Activated T-helper 2 cell treated with anti-CD3 and anti-CD28 coated beads, Interferon-gamma antibody, Interleukin-2, Interleukin-4, amounts not matched to agents 10 μg/mL and 5 μg/mL and 100 μg/mL, durations not matched to agents 14 hours and 24 hours and 36 hours (primary cell): ENCODE measurements around the gene PIAS3. TPM values are rescaled to one million over a fixed set of nuclear protein-coding genes. Genes with fewer than 3 reads are reported as not detected.

Source experiments
- DNase-seq: peaks from one replicate; pipeline ENCODE4 v3.0.0; 2021; ENCODE audit warnings: low spot score
- H3K27ac Mint-ChIP-seq: one replicate; pipeline ENCODE4 v1.8.0; 2021; ENCODE audit warnings: mixed read lengths
- H3K27me3 Mint-ChIP-seq: one replicate; pipeline ENCODE4 v1.8.0; 2021; ENCODE audit warnings: low read depth, mixed read lengths
- H3K36me3 Mint-ChIP-seq: one replicate; pipeline ENCODE4 v1.8.0; 2021; ENCODE audit warnings: low read depth, mixed read lengths
- H3K4me1 Mint-ChIP-seq: one replicate; pipeline ENCODE4 v1.8.0; 2021; ENCODE audit warnings: low read depth, mixed read lengths
- H3K4me3 Mint-ChIP-seq: one replicate; pipeline ENCODE4 v1.8.0; 2021; ENCODE audit warnings: low read depth, mild to moderate bottlenecking, moderate library complexity, mixed read lengths
- H3K9me3 Mint-ChIP-seq: one replicate; pipeline ENCODE4 v1.8.0; 2021; ENCODE audit warnings: mixed read lengths
- intact Hi-C: fragments of 100-400 bp; cut with micrococcal nuclease; formaldehyde crosslinking; loops from one replicate; pipeline ENCODE4 v1.15.1; 2023
- total RNA-seq: library from RNA; stranded (reverse); gene quantifications from 2 replicates; pipeline ENCODE4 v1.2.3, GENCODE V29; 2022

PIAS3 gene
- total RNA-seq, 1 donor from 2014 or later: 21.1 TPM

DNA sequence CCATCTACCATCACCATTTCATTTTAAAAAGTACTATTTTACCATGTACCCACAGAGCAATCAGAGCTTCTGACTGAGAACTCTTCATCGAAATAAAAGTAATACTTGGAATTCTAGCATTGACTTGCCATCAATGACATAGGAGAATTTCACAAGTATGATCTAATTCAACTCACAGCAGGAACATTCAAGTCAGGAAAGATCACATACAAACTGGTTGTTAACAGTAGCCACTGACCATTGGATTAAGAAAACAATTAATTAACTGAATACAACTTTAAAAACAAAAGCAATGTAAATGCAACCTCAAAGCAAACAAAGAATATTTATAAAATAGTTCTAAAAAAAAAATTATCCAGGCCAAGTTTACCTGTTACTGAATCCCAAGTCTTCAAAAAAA is 53.8 kb downstream of the PIAS3 start:
- Mint-ChIP-seq H3K27me3 (no peaks in the 10 kb centered on the region), H3K4me3 (no peak overlapping the region), H3K9me3 (no peaks in the 10 kb centered on the region), H3K27ac (no peak overlapping the region), H3K36me3 (peaks cover 16% of the 10 kb centered on the region), H3K4me1 (peaks cover 5% of the 10 kb centered on the region)
- intact Hi-C loops: no loop called here
- DNase-seq: no peak

DNA sequence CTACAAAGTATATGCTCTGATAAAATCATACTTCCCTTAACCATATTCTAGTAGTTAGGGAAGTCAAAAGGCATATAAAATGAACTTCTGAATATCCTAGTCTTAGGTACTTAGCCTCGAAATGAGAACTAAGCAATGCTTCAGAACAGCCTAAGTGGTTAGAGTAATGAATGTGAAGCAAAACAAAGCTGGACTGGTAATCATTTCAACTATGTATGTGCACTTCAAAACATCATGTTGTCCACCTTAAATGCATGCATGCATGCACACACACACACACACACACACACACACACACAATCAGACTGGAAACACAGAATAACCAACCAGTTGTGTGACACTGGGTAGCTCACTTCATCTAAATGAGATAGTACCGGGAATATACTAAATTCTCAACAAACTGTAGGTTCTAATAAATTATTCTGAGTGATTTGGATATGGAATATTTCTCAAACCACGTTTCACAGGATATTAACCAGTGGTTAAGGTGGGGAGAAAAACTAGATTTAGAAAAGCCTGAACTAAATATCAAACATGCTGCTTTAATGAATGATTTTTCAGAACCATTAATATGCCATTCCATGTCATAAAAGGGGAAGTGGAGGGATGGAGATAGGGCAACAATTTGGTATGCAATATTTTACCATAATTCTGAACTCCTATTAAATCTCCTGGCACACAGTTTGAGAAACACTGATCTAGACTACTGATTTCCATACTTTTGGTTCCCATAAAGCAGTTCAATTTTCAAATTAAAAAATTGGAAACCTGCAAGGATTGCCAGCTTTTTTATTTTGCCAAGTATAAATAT is 54.4 kb downstream of the PIAS3 start:
- no peak overlapping the region for H3K27ac Mint-ChIP-seq
- H3K9me3 Mint-ChIP-seq: peaks cover 3% of the 10 kb centered on the region
- no peak overlapping the region for H3K4me3 Mint-ChIP-seq
- H3K4me1 Mint-ChIP-seq: peaks cover 8% of the 10 kb centered on the region
- intact Hi-C loops: no loop called here
- no peak for DNase-seq
- H3K27me3 Mint-ChIP-seq: no peaks in the 10 kb centered on the region
- H3K36me3 Mint-ChIP-seq: peaks cover 22% of the 10 kb centered on the region

DNA sequence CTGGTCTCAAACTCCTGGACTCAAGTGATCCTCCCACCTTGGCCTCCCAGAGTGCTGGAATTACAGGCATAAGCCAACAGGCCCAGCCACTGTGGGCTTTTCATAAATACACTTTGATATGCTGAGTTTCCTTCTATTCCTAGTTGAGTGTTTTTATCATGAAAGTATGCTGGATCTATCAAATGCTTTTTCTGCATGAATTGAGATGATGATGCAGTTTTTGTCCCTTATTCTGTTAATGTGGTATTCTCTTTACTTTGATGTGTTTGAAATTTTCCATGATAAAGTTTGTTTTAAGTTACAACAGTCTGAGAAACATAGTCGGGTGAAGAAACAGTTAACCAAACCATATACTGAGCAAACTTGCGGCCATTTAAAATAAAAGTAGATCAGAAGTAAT is 59.1 kb downstream of the PIAS3 start:
- DNase-seq: no peak
- intact Hi-C loops: no loop called here

More for the DNA sequence above, 59.1 kb downstream of the PIAS3 start:
- Mint-ChIP-seq H3K27ac (no peak overlapping the region), H3K9me3 (peaks cover 35% of the 10 kb centered on the region), H3K4me1 (peaks cover 8% of the 10 kb centered on the region), H3K36me3 (peaks cover 54% of the 10 kb centered on the region), H3K4me3 (no peak overlapping the region), H3K27me3 (no peaks in the 10 kb centered on the region)

Other genes with a start within 250 kb of the PIAS3 start
- gene PDZK1, start 151.7 kb downstream of the PIAS3 start, total RNA-seq: 0.21 TPM in 1 of 2 replicates, not detected in the other
- gene CD160, start 139.6 kb downstream of the PIAS3 start, total RNA-seq: not detected in 2 replicates
- 15.5 TPM in 2 replicates for gene RNF115, start 35.0 kb downstream of the PIAS3 start, total RNA-seq
- gene POLR3C, start 34.9 kb downstream of the PIAS3 start, total RNA-seq: 31.6 and 33.4 TPM in 2 replicates
- 2.6 and 3.4 TPM in 2 replicates for gene NUDT17, start 13.5 kb downstream of the PIAS3 start, total RNA-seq
- 0.23 and 0.37 TPM in 2 replicates for gene ANKRD35, start 26.8 kb upstream of the PIAS3 start, total RNA-seq
- 0.89 and 1.1 TPM in 2 replicates for gene ITGA10, start 51.0 kb upstream of the PIAS3 start, total RNA-seq
- gene PEX11B, start 59.6 kb upstream of the PIAS3 start, total RNA-seq: 22.1 and 23.4 TPM in 2 replicates
- gene RBM8A, start 68.4 kb upstream of the PIAS3 start, total RNA-seq: 270 and 287 TPM in 2 replicates
- 38.1 and 39.4 TPM in 2 replicates for gene LIX1L, start 98.9 kb upstream of the PIAS3 start, total RNA-seq
- 4.1 TPM in 2 replicates for gene ANKRD34A, start 105.5 kb upstream of the PIAS3 start, total RNA-seq
- gene POLR3GL, start 105.6 kb upstream of the PIAS3 start, total RNA-seq: 13.2 and 14.7 TPM in 2 replicates
- gene TXNIP, start 137.5 kb upstream of the PIAS3 start, total RNA-seq: 37.8 and 39.1 TPM in 2 replicates
- gene HJV, start 162.7 kb upstream of the PIAS3 start, total RNA-seq: not detected in 2 replicates